Stimulated activated CD8-positive, alpha-beta memory T cell treated with anti-CD3 and anti-CD28 coated beads, Interleukin-2, amount 100 ng/mL, for 48 hours (primary cell): ENCODE data around the gene APOBEC2.
A peak's percentile ranks its signal among the peaks of the same experiment; 100 is the strongest.

Experiments used
- DNase-seq, 2 donors: peaks; one replicate each; pipeline ENCODE4 v3.0.0-alpha.2; 2020; ENCODE audit warnings: low read depth in 2 of 2

APOBEC2 gene

GRCh38 chr6:41037107-41037900 lies 15.7 kb upstream of the APOBEC2 start:
- no peak for DNase-seq

- DNase-seq: no peak
Observed at GRCh38 chr6:41038205-41038604, 14.8 kb upstream of the APOBEC2 start.

DNA sequence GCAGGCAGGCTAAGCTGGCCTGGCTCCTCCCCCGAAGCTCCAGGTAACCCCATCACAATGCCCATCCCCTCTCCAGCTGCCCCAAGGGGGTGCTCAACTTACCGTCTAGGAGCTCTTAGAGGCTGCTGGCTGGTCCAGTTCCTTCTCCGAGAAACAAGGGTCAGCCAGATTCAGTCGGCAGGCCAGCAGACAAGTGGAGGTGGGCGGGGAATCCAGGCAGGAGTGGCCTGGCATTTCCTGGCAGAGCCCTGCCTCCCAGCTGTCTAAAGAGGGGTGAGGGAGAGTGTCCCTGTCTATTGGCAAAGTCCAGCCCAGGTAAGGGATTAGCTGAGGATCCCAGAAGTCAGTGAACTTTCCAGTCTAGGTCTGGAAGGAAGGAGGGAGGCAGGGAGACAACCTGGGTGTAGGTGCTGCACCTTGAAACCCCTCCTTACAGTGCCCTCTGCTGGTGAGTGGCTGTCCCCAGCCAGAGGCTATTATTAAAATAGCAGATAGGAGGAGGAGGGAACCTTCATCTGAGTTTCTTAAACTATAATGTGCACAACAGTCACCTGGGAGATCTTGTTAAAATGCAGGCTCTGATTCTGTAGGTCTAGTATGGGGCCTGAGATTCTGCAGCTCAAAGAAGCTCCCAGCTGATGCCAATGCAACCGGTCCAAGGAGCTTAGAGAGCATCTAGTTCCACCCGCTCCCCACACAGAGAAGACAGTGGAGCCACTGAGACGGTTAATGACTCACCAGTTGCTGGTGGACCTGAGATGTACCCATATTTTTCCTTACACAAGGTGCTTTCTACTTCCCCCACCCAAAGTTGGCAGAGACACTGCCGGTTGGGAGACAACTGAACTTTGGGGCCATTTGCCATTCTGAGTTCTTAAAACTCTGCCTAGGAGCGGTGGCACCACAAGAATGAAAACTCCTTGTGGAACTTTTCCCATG lies 13.7 kb upstream of the APOBEC2 start, which contains the start of gene UNC5CL:
Gene UNC5CL, minus strand, starts transcription at position 162 of the 939 bp plus-strand sequence. CDS start 4,147 bp downstream, outside the sequence.
- peak; percentile 25 to 30 for DNase-seq

DNA sequence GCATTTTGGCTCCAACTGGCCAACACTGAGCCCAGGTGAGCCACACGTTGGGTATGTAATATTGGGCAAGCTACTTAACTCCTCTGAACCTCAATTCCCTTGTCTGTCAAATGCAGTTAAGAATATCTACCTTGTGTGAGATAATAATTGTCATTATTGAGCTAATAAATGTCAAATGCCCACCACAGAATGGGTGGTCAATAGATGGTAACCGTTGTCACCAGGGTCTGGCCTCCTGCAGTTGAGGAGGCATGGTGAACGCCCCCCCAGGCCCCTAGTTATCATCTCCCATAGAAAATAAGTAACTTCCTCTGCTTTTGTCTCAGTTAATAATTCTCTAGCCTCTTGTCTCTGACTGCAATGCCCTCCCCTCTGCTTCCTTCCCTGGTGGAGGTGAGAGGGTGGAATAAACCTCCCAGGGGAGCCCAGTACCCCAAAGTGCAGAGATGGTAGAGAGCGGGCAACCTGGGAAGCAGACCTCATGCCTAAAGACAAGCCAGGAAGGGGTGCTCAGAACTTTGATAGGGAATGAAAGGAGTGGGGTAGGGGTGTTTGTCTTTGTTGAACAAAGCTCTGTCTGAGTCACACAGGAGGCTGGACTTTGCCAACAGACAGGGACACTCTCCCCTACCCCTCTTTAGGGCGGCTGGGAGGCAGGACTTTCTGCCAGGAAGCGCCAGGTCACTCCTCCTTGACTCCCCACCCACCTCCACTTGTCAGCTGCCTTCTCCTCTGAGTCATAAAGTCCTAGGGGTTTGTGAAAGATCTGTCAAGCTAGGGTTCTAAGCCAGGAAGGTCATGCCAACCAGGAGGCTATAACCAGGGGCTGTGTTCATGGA lies 12.7 kb upstream of the APOBEC2 start:
- no peak for DNase-seq

- DNase-seq: no peak
Observed at GRCh38 chr6:41040940-41041536, 12.0 kb upstream of the APOBEC2 start.

DNA sequence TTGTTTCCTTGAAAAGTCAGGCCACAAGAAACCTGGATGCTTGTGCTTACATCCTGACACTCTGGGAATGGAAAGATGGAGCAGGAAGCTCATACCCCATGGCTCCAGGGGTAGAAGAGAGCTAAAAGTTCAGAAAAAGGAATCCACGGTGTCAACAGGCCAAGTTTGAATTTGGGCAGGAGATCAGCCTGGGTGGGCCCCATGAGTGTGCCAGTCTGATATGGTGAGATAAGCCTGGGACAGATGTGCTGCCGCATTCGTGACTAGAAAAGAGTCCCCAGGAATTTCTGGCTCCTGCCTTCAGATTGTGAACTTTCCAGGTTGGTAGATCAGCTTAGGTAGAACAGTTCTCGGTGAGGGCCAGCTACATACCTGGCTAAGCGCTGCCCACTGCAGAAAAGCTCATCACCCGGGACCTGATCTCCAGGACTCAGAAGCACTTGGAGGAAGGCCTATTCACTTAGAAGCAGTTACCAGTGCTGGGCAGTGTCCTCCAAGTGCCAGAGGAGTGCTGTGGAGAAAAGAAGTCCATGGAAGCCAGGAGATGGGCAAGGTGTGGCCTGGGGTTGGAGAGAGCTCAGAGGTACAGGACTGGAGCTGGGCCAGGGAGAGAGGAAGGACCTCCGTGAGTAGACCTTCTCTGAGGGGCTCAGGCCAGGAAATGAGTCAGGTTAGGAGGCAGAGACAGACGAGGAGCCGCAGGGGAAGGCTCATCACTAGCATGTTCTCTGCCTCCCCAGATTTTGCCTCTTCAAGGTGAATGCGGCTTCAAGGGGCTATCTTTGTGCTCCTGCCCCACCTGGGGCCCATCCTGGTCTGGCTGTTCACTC lies 10.6 kb upstream of the APOBEC2 start, which contains the start of gene TSPO2:
Gene TSPO2, plus strand, starts transcription at position 242 of the 830 bp plus-strand sequence. Its CDS starts 519 bp downstream, at position 761.
- no peak for DNase-seq

DNA sequence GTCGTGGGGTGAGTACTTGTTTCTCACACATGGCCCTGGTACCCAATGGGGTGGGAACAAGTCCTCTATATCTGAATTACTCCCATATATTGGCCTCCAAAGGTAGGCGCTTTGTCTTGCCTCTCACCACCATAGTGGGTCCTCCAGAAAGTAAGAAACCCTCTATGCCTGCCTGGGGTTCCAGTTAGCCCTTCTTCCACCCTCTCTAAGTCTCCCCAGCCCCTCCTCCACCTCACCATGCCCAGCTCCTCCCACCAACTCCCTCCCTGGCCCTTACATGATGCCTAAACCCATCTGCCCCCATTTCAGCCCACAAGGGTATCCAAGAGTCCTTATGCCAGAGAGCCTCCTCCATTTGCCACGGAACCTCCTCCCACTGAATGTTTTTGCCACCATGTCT lies 9.9 kb upstream of the APOBEC2 start:
- no peak for DNase-seq

- no peak for DNase-seq
Observed at GRCh38 chr6:41045664-41046063, 7.3 kb upstream of the APOBEC2 start.

- no peak for DNase-seq
Observed at GRCh38 chr6:41046084-41046483, 6.9 kb upstream of the APOBEC2 start.

DNA sequence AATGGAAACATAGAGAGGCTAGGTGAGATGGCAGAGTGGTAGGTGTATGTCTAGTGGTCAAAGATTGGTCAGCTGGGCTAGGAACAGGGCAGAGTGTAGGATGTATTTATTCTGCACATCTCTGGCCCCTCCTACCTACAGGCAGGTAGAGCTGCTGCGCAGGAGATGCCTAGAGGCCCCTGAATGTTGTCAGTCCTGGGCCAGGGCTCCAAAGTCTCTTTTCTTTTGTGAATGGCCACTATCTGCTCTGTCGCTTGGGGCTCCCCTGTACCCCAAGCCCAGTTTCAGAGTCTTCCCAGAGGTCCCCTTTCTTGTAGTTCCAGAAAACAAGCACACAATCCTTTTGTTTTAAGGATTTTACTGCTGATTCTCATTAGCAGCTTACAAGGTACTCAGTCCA lies 5.7 kb upstream of the APOBEC2 start:
- DNase-seq: no peak

DNA sequence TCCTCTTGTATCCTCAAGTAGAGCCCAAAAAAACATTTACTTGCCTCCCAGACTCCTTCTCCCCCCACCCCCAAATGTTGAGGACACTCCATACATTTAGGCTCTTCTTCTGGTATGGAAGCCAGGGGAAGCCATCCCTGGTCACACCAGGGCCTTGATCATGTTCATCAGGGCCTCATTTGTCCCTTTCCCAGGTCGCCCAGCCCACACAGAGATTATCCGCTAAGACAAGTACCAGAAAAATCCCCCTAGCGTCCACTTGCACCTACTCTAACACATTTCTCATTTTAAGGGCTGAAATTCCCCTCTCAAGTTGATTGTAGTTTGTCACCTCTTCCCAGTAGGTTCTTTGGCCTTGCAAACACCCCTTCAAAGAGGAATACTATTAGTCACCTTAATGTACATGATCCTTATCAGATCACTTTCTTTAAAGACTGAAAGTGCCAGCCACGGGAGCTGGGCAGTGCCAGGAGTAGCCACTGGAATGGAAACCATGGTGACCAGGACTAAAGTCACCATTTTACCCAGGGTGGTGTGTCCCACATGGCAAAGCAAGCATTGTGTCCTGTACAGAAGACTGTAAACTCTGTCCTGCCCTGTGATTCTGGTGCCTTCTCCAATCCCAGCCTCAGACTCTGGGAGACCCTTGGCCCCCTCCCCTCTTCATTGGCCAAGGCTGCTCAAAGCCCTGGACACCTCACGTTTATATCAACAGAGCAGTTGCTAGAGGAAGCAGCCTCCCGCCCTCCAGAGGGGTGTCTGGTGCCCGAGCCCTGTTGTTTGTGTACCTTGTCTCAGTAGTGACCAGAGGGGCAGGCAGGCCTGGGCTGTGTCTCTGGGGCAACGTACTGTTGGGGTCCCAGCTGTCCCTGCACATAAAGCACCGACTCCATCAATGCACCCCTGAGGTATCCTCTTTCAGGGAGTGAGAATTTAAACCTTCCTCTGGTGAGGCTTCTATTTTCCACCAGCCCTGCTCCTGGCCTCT lies 5.0 kb upstream of the APOBEC2 start:
- DNase-seq: no peak

DNA sequence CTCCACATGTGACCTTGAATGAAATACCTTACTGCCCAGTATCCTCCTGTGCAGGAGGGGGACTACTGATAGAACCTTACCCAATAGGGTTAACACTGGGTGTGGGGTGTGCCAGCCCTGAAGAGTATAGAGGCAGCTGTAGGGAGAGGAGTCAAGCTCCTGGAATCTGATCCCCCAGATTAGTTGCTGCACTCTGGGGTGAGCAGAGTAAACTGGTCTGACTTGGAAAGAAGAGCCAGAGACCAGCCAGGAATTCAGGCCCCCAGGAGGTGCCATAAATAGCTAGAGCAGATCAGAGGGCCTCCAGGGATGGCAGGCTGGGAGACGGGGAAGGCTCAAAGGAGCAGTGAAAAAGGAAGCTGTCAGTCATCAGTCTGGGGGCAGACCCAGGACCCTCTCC lies 3.5 kb upstream of the APOBEC2 start:
- no peak for DNase-seq

- DNase-seq: no peak
Observed at GRCh38 chr6:41049955-41050354, 3.0 kb upstream of the APOBEC2 start.

GRCh38 chr6:41050536-41050935 lies 2.5 kb upstream of the APOBEC2 start:
- DNase-seq: no peak

GRCh38 chr6:41051873-41052272 lies 1.1 kb upstream of the APOBEC2 start:
- no peak for DNase-seq

DNA sequence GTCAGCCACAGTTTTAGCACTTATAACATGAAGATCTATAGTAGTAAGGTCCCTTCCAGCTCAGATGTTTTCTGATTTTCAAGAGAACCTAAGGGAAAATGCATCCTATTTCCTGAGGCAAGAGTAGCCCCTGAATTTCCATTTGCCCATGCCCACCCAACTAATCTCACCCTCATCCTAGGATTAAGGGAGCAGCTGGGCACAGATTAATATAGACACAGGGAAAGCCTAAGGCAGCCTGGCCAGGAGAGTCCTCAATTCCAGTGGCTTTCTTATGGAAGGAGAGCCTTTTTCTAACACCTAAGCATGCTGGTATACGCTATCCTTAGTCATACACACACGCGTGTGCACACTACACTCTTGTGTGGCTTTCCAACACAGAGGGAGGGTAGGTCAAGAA lies 1.5 kb downstream of the APOBEC2 start:
- DNase-seq: no peak

DNA sequence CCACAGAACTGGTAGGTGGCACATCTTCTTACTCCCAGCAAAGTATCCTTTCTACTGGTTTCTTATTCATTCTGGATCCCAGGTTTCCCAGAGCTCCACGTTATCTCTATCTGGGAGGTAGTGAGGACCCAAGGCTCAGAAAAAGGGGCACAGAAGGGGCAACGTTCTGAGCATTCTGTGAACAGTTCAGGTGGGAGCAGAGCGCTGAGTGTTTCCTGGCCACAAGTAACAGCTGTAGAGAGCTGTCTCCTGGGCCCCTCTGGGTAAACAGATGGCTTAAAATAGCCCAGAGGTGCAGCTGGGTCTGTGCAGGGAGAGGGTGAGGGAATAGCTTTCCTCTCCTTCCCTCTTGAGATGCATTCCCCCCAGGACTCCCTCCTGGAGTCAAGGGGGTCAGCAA lies 2.1 kb downstream of the APOBEC2 start:
- no peak for DNase-seq

- no peak for DNase-seq
Observed at GRCh38 chr6:41056768-41057490, 3.9 kb downstream of the APOBEC2 start.
